GM19438 (cell line): ENCODE measurements around the gene SIVA1.

Experiments
- ATAC-seq: cut with Tn5 transposase; IDR thresholded peaks from one replicate; pipeline ENCODE4 v1.9.1; 2021; ENCODE audit warnings: low read depth; ENCODE audit not compliant: unreplicated experiment

Gene SIVA1

GRCh38 chr14:104769324-104770071, 16.6 kb downstream of the SIVA1 start:
- no peak for ATAC-seq

GRCh38 chr14:104770072-104770579, 17.2 kb downstream of the SIVA1 start:
- ATAC-seq: no peak

- ATAC-seq: no peak
Measured at GRCh38 chr14:104770851-104771272, 17.9 kb downstream of the SIVA1 start.

- ATAC-seq: no peak
Measured at GRCh38 chr14:104771374-104771773, 18.4 kb downstream of the SIVA1 start.

- no peak for ATAC-seq
Measured at GRCh38 chr14:104771918-104772706, 19.2 kb downstream of the SIVA1 start.

GRCh38 chr14:104772707-104773504, 20.0 kb downstream of the SIVA1 start:
- no peak for ATAC-seq

GRCh38 chr14:104773505-104774452, 20.8 kb downstream of the SIVA1 start:
- ATAC-seq: no peak

GRCh38 chr14:104774453-104775072, 21.6 kb downstream of the SIVA1 start:
- no peak for ATAC-seq

GRCh38 chr14:104775073-104775489, 22.1 kb downstream of the SIVA1 start:
- no peak for ATAC-seq

- no peak for ATAC-seq
Measured at GRCh38 chr14:104776481-104776880, 23.5 kb downstream of the SIVA1 start.

- no peak for ATAC-seq
Measured at GRCh38 chr14:104776961-104777807, 24.2 kb downstream of the SIVA1 start.

GRCh38 chr14:104777808-104778249, 24.9 kb downstream of the SIVA1 start:
- no peak for ATAC-seq

GRCh38 chr14:104778694-104779331, 25.9 kb downstream of the SIVA1 start:
- no peak for ATAC-seq

GRCh38 chr14:104779776-104780512, 27.0 kb downstream of the SIVA1 start:
- ATAC-seq: no peak

- no peak for ATAC-seq
Measured at GRCh38 chr14:104780513-104781030, 27.6 kb downstream of the SIVA1 start.

GRCh38 chr14:104781271-104782077, 28.5 kb downstream of the SIVA1 start:
- ATAC-seq: no peak
